Colonic mucosa (tissue), 4 donors: ENCODE data around the gene MUCL3. TPM values are rescaled to one million over a fixed set of nuclear protein-coding genes. Genes with fewer than 3 reads are reported as not detected.
"Not testable (repeated sequence)": the region's sequence is repeated elsewhere in the genome, so short reads cannot be mapped to it uniquely, and the experiment has no call there.

Experiments
- DNase-seq: peaks from one replicate; pipeline ENCODE4 v3.0.0-alpha.2; 2020
- H3K27ac ChIP-seq: fragments of 200-600 bp; one replicate; pipeline ENCODE4 v1.8.0; 2021
- H3K27me3 ChIP-seq: fragments of 200-600 bp; one replicate; pipeline ENCODE4 v1.8.0; 2021
- H3K36me3 ChIP-seq: fragments of 200-600 bp; one replicate; pipeline ENCODE4 v1.8.0; 2021
- H3K4me1 ChIP-seq: fragments of 200-600 bp; one replicate; pipeline ENCODE4 v1.8.0; 2021; ENCODE audit warnings: mild to moderate bottlenecking
- H3K4me3 ChIP-seq: fragments of 200-600 bp; one replicate; pipeline ENCODE4 v1.8.0; 2021
- H3K9ac ChIP-seq, 2 donors: one replicate each; pipeline ENCODE4 v1.7.0; 2013; ENCODE audit warnings: control low read depth in 2 of 2, low read depth in 2 of 2, low read length in 2 of 2
- H3K9me3 ChIP-seq: fragments of 200-600 bp; one replicate; pipeline ENCODE4 v1.8.0; 2021
- CTCF ChIP-seq: fragments of 200-600 bp; IDR thresholded peaks from one replicate; pipeline ENCODE4 v1.8.0; 2022; ENCODE audit warnings: antibody characterized with exemption, mild to moderate bottlenecking
- intact Hi-C: fragments of 100-400 bp; cut with DNase I; formaldehyde crosslinking; loops from one replicate; pipeline ENCODE4 v1.14.1; 2022
- total RNA-seq, 2 donors: library from RNA; stranded (reverse); fragmentation: NEBNext Ultra II Directional in 1 of 2; extraction: Animal tissue kit (Norgen Biotek cat#: 25700) in 1 of 2; gene quantifications; one replicate each; pipeline ENCODE4 v1.2.1, GENCODE V29; 2021
- donor health status: healthy.
- donor health status: DM: no; HTN: no; CAD: no.
- donor health status: DM: no; HTN: no; CAD: no.

MUCL3 gene
- total RNA-seq, 2 donors from 2014 or later = 0.30 TPM; not detected in 1

GRCh38 chr6:30964075-30964474, 23.3 kb downstream of the MUCL3 start:
- Histone ChIP-seq H3K9me3 (no peaks in the 10 kb centered on the region), H3K4me1 (no peaks in the 10 kb centered on the region), H3K27ac (no peak overlapping the region), H3K27me3 (no peaks in the 10 kb centered on the region), H3K4me3 (no peak overlapping the region), H3K36me3 (no peaks in the 10 kb centered on the region), H3K9ac (no peak overlapping the region)
- no peak for TF ChIP-seq CTCF
- intact Hi-C loops = no loop called here
- no peak for DNase-seq

DNA sequence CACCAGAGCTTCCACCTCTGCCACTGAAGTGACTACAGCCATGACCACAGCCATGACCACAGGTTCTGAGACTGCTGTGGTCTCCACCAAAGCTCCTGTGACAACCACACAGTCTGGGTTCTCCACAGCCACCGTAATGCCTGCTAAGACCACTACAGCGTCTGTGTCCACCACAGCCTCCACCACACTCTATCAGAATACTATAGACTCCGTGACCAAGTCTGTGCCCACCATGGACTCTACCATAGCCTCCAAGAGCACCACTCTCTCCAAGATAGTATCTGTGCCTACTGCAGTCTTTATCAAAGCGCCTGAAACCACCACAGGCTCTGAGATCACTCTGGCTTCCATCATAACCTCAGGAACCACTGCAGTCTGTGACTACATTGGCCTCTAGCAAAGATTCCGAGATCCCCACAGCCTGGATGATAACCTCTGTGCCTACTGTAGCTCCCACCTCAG, 24.4 kb downstream of the MUCL3 start:
- Histone ChIP-seq H3K9ac (no peak overlapping the region), H3K4me3 (no peak overlapping the region), H3K9me3 (no peaks in the 10 kb centered on the region), H3K27ac (no peak overlapping the region), H3K36me3 (no peaks in the 10 kb centered on the region), H3K4me1 (no peaks in the 10 kb centered on the region), H3K27me3 (no peaks in the 10 kb centered on the region)
- no peak for DNase-seq
- no peak for TF ChIP-seq CTCF
- intact Hi-C loops = no loop called here

DNA sequence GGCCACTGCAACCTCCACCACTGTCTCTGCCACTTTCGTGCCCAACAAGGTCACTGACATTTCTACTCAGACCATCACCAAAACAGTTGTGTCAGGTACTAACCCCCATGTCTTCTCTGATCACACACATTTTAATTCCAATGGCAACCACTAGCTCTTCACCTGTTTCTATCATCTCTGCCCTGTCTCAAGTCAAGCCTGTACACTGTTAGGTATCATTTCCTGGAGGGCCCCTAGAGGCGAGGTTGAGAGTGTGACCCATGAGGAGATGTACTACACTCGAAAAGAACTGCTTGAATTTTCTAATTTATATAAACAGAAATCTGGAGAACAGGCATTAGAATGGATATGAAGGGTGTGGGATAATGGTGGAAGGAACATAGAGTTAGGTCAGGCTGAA, 25.4 kb downstream of the MUCL3 start:
- Histone ChIP-seq H3K4me3 (no peak overlapping the region), H3K9me3 (no peaks in the 10 kb centered on the region), H3K9ac (no peak overlapping the region), H3K36me3 (no peaks in the 10 kb centered on the region), H3K4me1 (no peaks in the 10 kb centered on the region), H3K27me3 (no peaks in the 10 kb centered on the region), H3K27ac (no peak overlapping the region)
- intact Hi-C loops = no loop called here
- no peak for DNase-seq
- no peak for TF ChIP-seq CTCF

DNA sequence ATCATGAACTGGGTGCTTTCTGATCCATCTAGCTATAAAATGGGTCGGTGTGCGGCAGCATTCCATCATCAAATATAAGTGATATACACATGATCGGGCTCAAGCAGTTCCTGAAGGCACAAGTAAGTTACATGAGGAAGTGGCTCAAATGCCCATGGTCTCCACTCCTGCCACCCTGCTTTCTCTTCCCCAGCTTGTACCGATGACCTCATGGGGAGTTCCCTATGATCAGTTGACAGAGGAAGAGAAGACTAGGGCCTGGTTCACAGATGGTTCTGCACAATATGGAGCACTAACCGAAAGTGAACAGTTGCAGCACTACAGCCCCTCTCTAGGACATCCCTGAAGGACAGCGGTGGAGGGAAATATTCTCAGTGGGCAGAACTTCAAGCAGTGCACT, 28.4 kb downstream of the MUCL3 start:
- H3K27me3 ChIP-seq, H3K27ac ChIP-seq, H3K9ac ChIP-seq, H3K4me1 ChIP-seq, DNase-seq, H3K4me3 ChIP-seq, H3K9me3 ChIP-seq, intact Hi-C loops, H3K36me3 ChIP-seq: not testable (repeated sequence)

DNA sequence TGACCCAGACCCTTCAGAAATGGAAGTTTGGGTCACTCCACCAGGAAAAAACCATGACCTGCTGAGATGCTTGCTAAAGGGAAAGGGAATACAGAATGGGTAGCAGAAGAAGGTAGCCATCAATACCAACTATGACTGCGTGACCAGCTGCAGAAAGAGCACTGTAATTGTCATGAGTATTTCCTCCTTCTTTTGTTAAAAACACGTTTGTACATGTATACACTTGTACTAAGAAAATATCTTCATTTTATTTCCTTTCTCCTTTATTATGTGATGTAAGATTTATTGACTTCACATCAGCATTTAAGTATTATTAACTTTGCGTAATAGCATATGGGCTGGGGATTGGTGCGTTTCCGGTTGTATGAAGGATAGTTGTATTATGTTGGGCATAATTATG, 30.2 kb downstream of the MUCL3 start:
- Histone ChIP-seq H3K9me3 (no peaks in the 10 kb centered on the region), H3K27ac (no peak overlapping the region), H3K27me3 (no peaks in the 10 kb centered on the region), H3K36me3 (no peaks in the 10 kb centered on the region), H3K4me1 (no peaks in the 10 kb centered on the region), H3K4me3 (no peak overlapping the region), H3K9ac (no peak overlapping the region)
- intact Hi-C loops = no loop called here
- no peak for DNase-seq
- no peak for TF ChIP-seq CTCF

GRCh38 chr6:30972816-30973215, 32.0 kb downstream of the MUCL3 start:
- intact Hi-C loops = no loop called here
- no peak for DNase-seq
- Histone ChIP-seq H3K4me3 (no peak overlapping the region), H3K9me3 (no peaks in the 10 kb centered on the region), H3K27me3 (no peaks in the 10 kb centered on the region), H3K27ac (no peak overlapping the region), H3K36me3 (no peaks in the 10 kb centered on the region), H3K4me1 (no peaks in the 10 kb centered on the region), H3K9ac (no peak overlapping the region)
- no peak for TF ChIP-seq CTCF
